DMS 273 treated with DMSO at 0.1 percent for 48 hours (cell line): Measurements from ENCODE around the gene PLEKHG4B.
A peak's percentile ranks its signal among the peaks of the same experiment; 100 is the strongest.
"Not testable (repeated sequence)": the region's sequence is repeated elsewhere in the genome, so short reads cannot be mapped to it uniquely, and the experiment has no call there.

ENCODE experiments used
- DNase-seq: peaks from one replicate; lab custom pipeline; 2025; lab: John Stamatoyannopoulos, UW

The PLEKHG4B gene

GRCh38 chr5:91556-92263, at the start of gene PLEKHG4B:
Gene PLEKHG4B (plus strand): TSS chr5:92168. CDS start chr5:92232, 64 bp downstream.
- no peak for DNase-seq

- no peak for DNase-seq
Observed at GRCh38 chr5:42250-42649, 49.7 kb upstream of the PLEKHG4B start.

GRCh38 chr5:48192-48591, 43.8 kb upstream of the PLEKHG4B start:
- no peak for DNase-seq

GRCh38 chr5:49530-49929, 42.4 kb upstream of the PLEKHG4B start:
- not testable (repeated sequence) for DNase-seq

- DNase-seq: no peak
Observed at GRCh38 chr5:49953-50544, 41.9 kb upstream of the PLEKHG4B start.

GRCh38 chr5:50724-51499, 41.1 kb upstream of the PLEKHG4B start:
- DNase-seq: no peak

- DNase-seq: no peak
Observed at GRCh38 chr5:51500-51823, 40.5 kb upstream of the PLEKHG4B start.

GRCh38 chr5:53381-54174, 38.4 kb upstream of the PLEKHG4B start:
- peak; percentile 11 for DNase-seq

GRCh38 chr5:54175-54730, 37.7 kb upstream of the PLEKHG4B start:
- no peak for DNase-seq

GRCh38 chr5:54876-55569, 36.9 kb upstream of the PLEKHG4B start:
- no peak for DNase-seq

- no peak for DNase-seq
Observed at GRCh38 chr5:56561-57290, 35.2 kb upstream of the PLEKHG4B start.

GRCh38 chr5:60250-60649, 31.7 kb upstream of the PLEKHG4B start:
- not testable (repeated sequence) for DNase-seq

- DNase-seq: no peak
Observed at GRCh38 chr5:70440-70839, 21.5 kb upstream of the PLEKHG4B start.

- not testable (repeated sequence) for DNase-seq
Observed at GRCh38 chr5:72316-73180, 19.4 kb upstream of the PLEKHG4B start.

GRCh38 chr5:73181-73447, 18.9 kb upstream of the PLEKHG4B start:
- not testable (repeated sequence) for DNase-seq

GRCh38 chr5:73768-74502, 18.0 kb upstream of the PLEKHG4B start:
- no peak for DNase-seq

- DNase-seq: no peak
Observed at GRCh38 chr5:74503-75109, 17.4 kb upstream of the PLEKHG4B start.

GRCh38 chr5:75331-76320, 16.3 kb upstream of the PLEKHG4B start:
- no peak for DNase-seq
